Testis (tissue), 2 donors: Measurements from ENCODE around the gene RRP1B.

Source experiments
- POLR2A ChIP-seq: fragments of 450-650 bp; IDR thresholded peaks from one replicate; pipeline ENCODE4 v1.6.1; 2017; ENCODE audit warnings: antibody characterized with exemption, mild to moderate bottlenecking, moderate library complexity
- TF ChIP-seq, protein P1 (sequence below), 3 experiments: fragments of 450-650 bp in 2 of 3; fragments of 200-600 bp in 1 of 3; sonication (generic) in 1 of 3; IDR thresholded peaks; one replicate each; pipeline ENCODE4 v1.5.1; 2016 to 2019; ENCODE audit warnings: antibody characterized with exemption in 3 of 3, mild to moderate bottlenecking in 2 of 3, moderate library complexity in 1 of 3

- TF ChIP-seq POLR2A = no peak
- TF ChIP-seq, protein P1, sequence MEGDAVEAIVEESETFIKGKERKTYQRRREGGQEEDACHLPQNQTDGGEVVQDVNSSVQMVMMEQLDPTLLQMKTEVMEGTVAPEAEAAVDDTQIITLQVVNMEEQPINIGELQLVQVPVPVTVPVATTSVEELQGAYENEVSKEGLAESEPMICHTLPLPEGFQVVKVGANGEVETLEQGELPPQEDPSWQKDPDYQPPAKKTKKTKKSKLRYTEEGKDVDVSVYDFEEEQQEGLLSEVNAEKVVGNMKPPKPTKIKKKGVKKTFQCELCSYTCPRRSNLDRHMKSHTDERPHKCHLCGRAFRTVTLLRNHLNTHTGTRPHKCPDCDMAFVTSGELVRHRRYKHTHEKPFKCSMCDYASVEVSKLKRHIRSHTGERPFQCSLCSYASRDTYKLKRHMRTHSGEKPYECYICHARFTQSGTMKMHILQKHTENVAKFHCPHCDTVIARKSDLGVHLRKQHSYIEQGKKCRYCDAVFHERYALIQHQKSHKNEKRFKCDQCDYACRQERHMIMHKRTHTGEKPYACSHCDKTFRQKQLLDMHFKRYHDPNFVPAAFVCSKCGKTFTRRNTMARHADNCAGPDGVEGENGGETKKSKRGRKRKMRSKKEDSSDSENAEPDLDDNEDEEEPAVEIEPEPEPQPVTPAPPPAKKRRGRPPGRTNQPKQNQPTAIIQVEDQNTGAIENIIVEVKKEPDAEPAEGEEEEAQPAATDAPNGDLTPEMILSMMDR (IDR thresholded peaks at IDR 0.05) = no peak
Measured at GRCh38 chr21:43734131-43734927, 75.0 kb downstream of the RRP1B start.
